ENCODE data around the gene FBXO30. TPM values are rescaled to one million over a fixed set of nuclear protein-coding genes. Genes with fewer than 3 reads are reported as not detected.

FBXO30 gene
- total RNA-seq, 1 experiment from 2014 or later: 10.6 TPM

GRCh38 chr6:145844933-145845540 lies 30.4 kb upstream of the FBXO30 start:
- H3K9me3 Mint-ChIP-seq (ENCODE audit: unreplicated experiment): no peaks in the 10 kb centered on the region
- no peak for DNase-seq (ENCODE audit: unreplicated experiment)
- POLR2A ChIA-PET: no interaction called here
- H3K27me3 Mint-ChIP-seq (ENCODE audit: insufficient read depth, unreplicated experiment): no peaks in the 10 kb centered on the region
- H3K4me3 Mint-ChIP-seq (ENCODE audit: unreplicated experiment): no peak overlapping the region
- intact Hi-C loops (cut with micrococcal nuclease): no loop called here
- CTCF ChIA-PET: no interaction called here
- no TSS peak for BruUV-seq (replicated peaks)
- no peaks in the 10 kb centered on the region for H3K36me3 Mint-ChIP-seq (ENCODE audit: insufficient read depth, unreplicated experiment)
- peaks cover 10% of the 10 kb centered on the region for H3K4me1 Mint-ChIP-seq (ENCODE audit: insufficient read depth, unreplicated experiment)
- H3K27ac Mint-ChIP-seq (ENCODE audit: low read depth, unreplicated experiment): no peak overlapping the region
- no peak for TF ChIP-seq CTCF (IDR thresholded peaks at IDR 0.05; ENCODE audit: unreplicated experiment)

- H3K36me3 Mint-ChIP-seq (ENCODE audit: insufficient read depth, unreplicated experiment): no peaks in the 10 kb centered on the region
- no peak for TF ChIP-seq CTCF (IDR thresholded peaks at IDR 0.05; ENCODE audit: unreplicated experiment)
- ChIA-PET POLR2A (interaction anchor here (0.7 to 1.6 kb wide), 6 partner anchors 12 to 702 kb away, joined by 3 to 8 read pairs (median 4); partner anchors contain the start of gene FBXO30), CTCF (interaction anchor here (1.0 to 1.4 kb wide), 2 partner anchors 108 to 114 kb away, joined by 3 to 4 read pairs; partner anchors contain the start of gene EPM2A)
- H3K4me1 Mint-ChIP-seq (ENCODE audit: insufficient read depth, unreplicated experiment): peaks cover 13% of the 10 kb centered on the region
- H3K27me3 Mint-ChIP-seq (ENCODE audit: insufficient read depth, unreplicated experiment): no peaks in the 10 kb centered on the region
- no TSS peak for BruUV-seq (replicated peaks)
- intact Hi-C loops (cut with micrococcal nuclease): no loop called here
- H3K9me3 Mint-ChIP-seq (ENCODE audit: unreplicated experiment): no peaks in the 10 kb centered on the region
- DNase-seq (ENCODE audit: unreplicated experiment): peak; percentile 39
- no peak overlapping the region for H3K4me3 Mint-ChIP-seq (ENCODE audit: unreplicated experiment)
- H3K27ac Mint-ChIP-seq (ENCODE audit: low read depth, unreplicated experiment): peak overlapping the region; percentile 85
Observed at GRCh38 chr6:145842693-145843546, 28.3 kb upstream of the FBXO30 start.

GRCh38 chr6:145841668-145842067 lies 27.1 kb upstream of the FBXO30 start:
- no peaks in the 10 kb centered on the region for H3K9me3 Mint-ChIP-seq (ENCODE audit: unreplicated experiment)
- intact Hi-C loops (cut with micrococcal nuclease): no loop called here
- BruUV-seq (replicated peaks): no TSS peak
- ChIA-PET POLR2A (interaction anchor here (0.6 to 1.1 kb wide), 4 partner anchors 11 to 1427 kb away, joined by 3 to 8 read pairs (median 3); no protein-coding TSS in a partner anchor), CTCF (interaction anchor here (0.6 to 1.0 kb wide), 2 partner anchors 42 to 113 kb away, joined by 3 read pairs; no protein-coding TSS in a partner anchor)
- no peak overlapping the region for H3K27ac Mint-ChIP-seq (ENCODE audit: low read depth, unreplicated experiment)
- DNase-seq (ENCODE audit: unreplicated experiment): no peak
- H3K27me3 Mint-ChIP-seq (ENCODE audit: insufficient read depth, unreplicated experiment): no peaks in the 10 kb centered on the region
- peaks cover 13% of the 10 kb centered on the region for H3K4me1 Mint-ChIP-seq (ENCODE audit: insufficient read depth, unreplicated experiment)
- no peak for TF ChIP-seq CTCF (IDR thresholded peaks at IDR 0.05; ENCODE audit: unreplicated experiment)
- H3K36me3 Mint-ChIP-seq (ENCODE audit: insufficient read depth, unreplicated experiment): no peaks in the 10 kb centered on the region
- no peak overlapping the region for H3K4me3 Mint-ChIP-seq (ENCODE audit: unreplicated experiment)

- TF ChIP-seq CTCF (IDR thresholded peaks at IDR 0.05; ENCODE audit: unreplicated experiment): no peak
- CTCF ChIA-PET: interaction anchor here (0.6 to 1.0 kb wide), 3 partner anchors 17 to 704 kb away, joined by 3 to 4 read pairs (median 3); no protein-coding TSS in a partner anchor
- no TSS peak for BruUV-seq (replicated peaks)
- POLR2A ChIA-PET: interaction anchor here (1.9 kb wide), 1 partner anchor 24 kb away, joined by 9 read pairs; the partner anchor contains the start of gene FBXO30
- Mint-ChIP-seq H3K4me1 (ENCODE audit: insufficient read depth, unreplicated experiment) (peaks cover 20% of the 10 kb centered on the region), H3K36me3 (ENCODE audit: insufficient read depth, unreplicated experiment) (no peaks in the 10 kb centered on the region), H3K27ac (ENCODE audit: low read depth, unreplicated experiment) (no peak overlapping the region), H3K27me3 (ENCODE audit: insufficient read depth, unreplicated experiment) (no peaks in the 10 kb centered on the region), H3K9me3 (ENCODE audit: unreplicated experiment) (no peaks in the 10 kb centered on the region), H3K4me3 (ENCODE audit: unreplicated experiment) (no peak overlapping the region)
- no peak for DNase-seq (ENCODE audit: unreplicated experiment)
- intact Hi-C loops (cut with micrococcal nuclease): no loop called here
Observed at GRCh38 chr6:145839653-145840052, 25.1 kb upstream of the FBXO30 start.
